HTR-8/SVneo (cell line): ENCODE data around the gene TNNI3K.
A peak's percentile ranks its signal among the peaks of the same experiment; 100 is the strongest.

ENCODE experiments used
- DNase-seq: peaks from one replicate; pipeline ENCODE4 v3.0.0; 2011; ENCODE audit warnings: low spot score, mixed read lengths; ENCODE audit not compliant: insufficient read length
- FAIRE-seq: peaks from 2 replicates; lab custom pipeline; 2011; peaks lifted over from hg19 to GRCh38; lab: Jason Lieb, UNC

Gene TNNI3K

GRCh38 chr1:74429580-74429979, 194.4 kb downstream of the TNNI3K start:
- DNase-seq (no peak), FAIRE-seq (no peak)

- DNase-seq (no peak), FAIRE-seq (no peak)
Measured at GRCh38 chr1:74430342-74430934, 195.3 kb downstream of the TNNI3K start.

GRCh38 chr1:74431531-74431930, 196.3 kb downstream of the TNNI3K start:
- DNase-seq (no peak), FAIRE-seq (no peak)

- FAIRE-seq (no peak), DNase-seq (no peak)
Measured at GRCh38 chr1:74432325-74432724, 197.1 kb downstream of the TNNI3K start.

GRCh38 chr1:74434321-74434720, 199.1 kb downstream of the TNNI3K start:
- DNase-seq (no peak), FAIRE-seq (no peak)

GRCh38 chr1:74436078-74436477, 200.9 kb downstream of the TNNI3K start:
- FAIRE-seq (no peak), DNase-seq (no peak)

GRCh38 chr1:74437035-74437434, 201.8 kb downstream of the TNNI3K start:
- no peak for DNase-seq
- no peak for FAIRE-seq

GRCh38 chr1:74452035-74452434, 216.8 kb downstream of the TNNI3K start:
- FAIRE-seq (no peak), DNase-seq (no peak)

- FAIRE-seq, result no peak
- DNase-seq, result no peak
Measured at GRCh38 chr1:74453277-74453676, 218.1 kb downstream of the TNNI3K start.

- FAIRE-seq (no peak), DNase-seq (no peak)
Measured at GRCh38 chr1:74455390-74455789, 220.2 kb downstream of the TNNI3K start.

GRCh38 chr1:74457253-74457652, 222.1 kb downstream of the TNNI3K start:
- DNase-seq, result no peak
- FAIRE-seq, result no peak

GRCh38 chr1:74463333-74463988, 228.3 kb downstream of the TNNI3K start:
- DNase-seq, result no peak

GRCh38 chr1:74464037-74464436, 228.8 kb downstream of the TNNI3K start:
- FAIRE-seq (no peak), DNase-seq (no peak)

More at GRCh38 chr1:74463333-74463988, 228.3 kb downstream of the TNNI3K start:
- no peak for FAIRE-seq

GRCh38 chr1:74465193-74465681, 230.1 kb downstream of the TNNI3K start:
- FAIRE-seq, result no peak
- no peak for DNase-seq

GRCh38 chr1:74467786-74468377, 232.7 kb downstream of the TNNI3K start:
- FAIRE-seq (no peak), DNase-seq (no peak)

GRCh38 chr1:74468982-74469603, 233.9 kb downstream of the TNNI3K start:
- FAIRE-seq (no peak), DNase-seq (peak; percentile 1)

GRCh38 chr1:74470251-74470650, 235.1 kb downstream of the TNNI3K start:
- FAIRE-seq, result no peak
- no peak for DNase-seq

- DNase-seq (no peak), FAIRE-seq (no peak)
Measured at GRCh38 chr1:74470936-74471335, 235.7 kb downstream of the TNNI3K start.

GRCh38 chr1:74471470-74471869, 236.3 kb downstream of the TNNI3K start:
- no peak for FAIRE-seq
- DNase-seq, result no peak

- DNase-seq (no peak), FAIRE-seq (no peak)
Measured at GRCh38 chr1:74474585-74474984, 239.4 kb downstream of the TNNI3K start.

GRCh38 chr1:74478979-74479378, 243.8 kb downstream of the TNNI3K start:
- no peak for DNase-seq
- FAIRE-seq, result no peak
